Suprapubic skin (tissue), 4 donors: ENCODE results near the gene DNAH10. TPM values are rescaled to one million over a fixed set of nuclear protein-coding genes. Genes with fewer than 3 reads are reported as not detected.

Experiments
- DNase-seq, 2 donors: peaks; one replicate each; pipeline ENCODE4 v3.0.0-alpha.2; 2019; ENCODE audit warnings: low spot score in 2 of 2
- H3K27ac ChIP-seq: fragments of 200-600 bp; sonication (generic); one replicate; pipeline ENCODE4 v1.5.1; 2019
- H3K27me3 ChIP-seq: fragments of 200-600 bp; sonication (generic); one replicate; pipeline ENCODE4 v1.5.1; 2019
- H3K36me3 ChIP-seq: fragments of 200-600 bp; sonication (generic); one replicate; pipeline ENCODE4 v1.5.1; 2019
- H3K4me1 ChIP-seq: fragments of 200-600 bp; sonication (generic); one replicate; pipeline ENCODE4 v1.5.1; 2019
- H3K4me3 ChIP-seq: fragments of 200-600 bp; sonication (generic); one replicate; pipeline ENCODE4 v1.5.1; 2019; ENCODE audit warnings: mild to moderate bottlenecking
- H3K9me3 ChIP-seq: fragments of 200-600 bp; sonication (generic); one replicate; pipeline ENCODE4 v1.5.1; 2019
- CTCF ChIP-seq, 2 donors: fragments of 200-600 bp in 1 of 2; fragments of 450-650 bp in 1 of 2; sonication (generic) in 1 of 2; IDR thresholded peaks; one replicate each; pipeline ENCODE4 v1.5.1; 2016 to 2019; ENCODE audit warnings: antibody characterized with exemption in 2 of 2, mild to moderate bottlenecking in 1 of 2, moderate library complexity in 1 of 2
- EP300 ChIP-seq: sonication (generic); formaldehyde crosslinking; IDR thresholded peaks from one replicate; pipeline ENCODE4 v1.6.1; 2017; ENCODE audit warnings: antibody characterized with exemption
- POLR2A ChIP-seq, 2 donors: fragments of 450-650 bp; IDR thresholded peaks; one replicate each; pipeline ENCODE4 v1.6.1; 2017; ENCODE audit warnings: antibody characterized with exemption in 2 of 2, mild to moderate bottlenecking in 2 of 2, moderate library complexity in 2 of 2
- POLR2AphosphoS5 ChIP-seq, 3 donors: sonication (generic); formaldehyde crosslinking; IDR thresholded peaks; one replicate each; pipeline ENCODE4 v1.6.1; 2017; ENCODE audit warnings: antibody characterized with exemption in 3 of 3
- WGBS: methylation state at CpG from one replicate; pipeline ENCODE4 v1.1.5; 2018; 5-methylcytosine and 5-hydroxymethylcytosine counted together
- total RNA-seq, 4 donors: library from RNA; depleted of rRNA; stranded (reverse); fragments of >200 nt; gene quantifications; one replicate each; pipeline ENCODE4 v1.1.0, GENCODE V29; 2016

Gene DNAH10
- total RNA-seq, 4 donors from 2014 or later: 0.13 to 1.2 (median 0.19) TPM; not detected in 1

GRCh38 chr12:123764109-123764508, 2.0 kb downstream of the DNAH10 start:
- no peak for TF ChIP-seq EP300
- TF ChIP-seq POLR2A (IDR thresholded peaks at IDR 0.05): no peak
- no peak for TF ChIP-seq CTCF (IDR thresholded peaks at IDR 0.05)
- TF ChIP-seq POLR2AphosphoS5 (IDR thresholded peaks at IDR 0.05): no peak
- 86% methylated on average over 12 of the region's 12 CpGs for WGBS
- no peak for DNase-seq
- no peaks in the 10 kb centered on the region for H3K9me3 ChIP-seq
- H3K36me3 ChIP-seq: peaks cover 3% of the 10 kb centered on the region
- no peaks in the 10 kb centered on the region for H3K27me3 ChIP-seq
- no peak overlapping the region for H3K27ac ChIP-seq
- H3K4me1 ChIP-seq: peaks cover 14% of the 10 kb centered on the region
- H3K4me3 ChIP-seq: no peak overlapping the region

GRCh38 chr12:123765504-123766035, 3.5 kb downstream of the DNAH10 start:
- Histone ChIP-seq H3K9me3 (no peaks in the 10 kb centered on the region), H3K4me3 (no peak overlapping the region), H3K27me3 (no peaks in the 10 kb centered on the region), H3K4me1 (peaks cover 14% of the 10 kb centered on the region), H3K27ac (no peak overlapping the region), H3K36me3 (no peaks in the 10 kb centered on the region)
- 75% methylated on average over 2 of the region's 2 CpGs for WGBS
- DNase-seq: no peak
- TF ChIP-seq POLR2A (IDR thresholded peaks at IDR 0.05): no peak
- TF ChIP-seq CTCF (IDR thresholded peaks at IDR 0.05): no peak
- no peak for TF ChIP-seq POLR2AphosphoS5 (IDR thresholded peaks at IDR 0.05)
- TF ChIP-seq EP300: no peak

- Histone ChIP-seq H3K9me3 (no peaks in the 10 kb centered on the region), H3K36me3 (no peaks in the 10 kb centered on the region), H3K4me1 (peaks cover 3% of the 10 kb centered on the region), H3K27ac (no peak overlapping the region), H3K27me3 (no peaks in the 10 kb centered on the region), H3K4me3 (no peak overlapping the region)
- no peak for TF ChIP-seq POLR2A (IDR thresholded peaks at IDR 0.05)
- TF ChIP-seq CTCF (IDR thresholded peaks at IDR 0.05): no peak
- TF ChIP-seq EP300: no peak
- no peak for TF ChIP-seq POLR2AphosphoS5 (IDR thresholded peaks at IDR 0.05)
- 73% methylated on average over 9 of the region's 9 CpGs for WGBS
- no peak for DNase-seq
Observed at GRCh38 chr12:123767613-123768012, 5.5 kb downstream of the DNAH10 start.

- TF ChIP-seq POLR2AphosphoS5 (IDR thresholded peaks at IDR 0.05) (no peak), CTCF (IDR thresholded peaks at IDR 0.05) (no peak), EP300 (no peak), POLR2A (IDR thresholded peaks at IDR 0.05) (no peak)
- Histone ChIP-seq H3K4me3 (no peak overlapping the region), H3K27me3 (no peaks in the 10 kb centered on the region), H3K27ac (no peak overlapping the region), H3K4me1 (no peaks in the 10 kb centered on the region), H3K36me3 (no peaks in the 10 kb centered on the region), H3K9me3 (no peaks in the 10 kb centered on the region)
- no peak for DNase-seq
- WGBS: 81% methylated on average over 7 of the region's 7 CpGs
Observed at GRCh38 chr12:123771261-123771660, 9.2 kb downstream of the DNAH10 start.

GRCh38 chr12:123772074-123772473, 10.0 kb downstream of the DNAH10 start:
- Histone ChIP-seq H3K9me3 (no peaks in the 10 kb centered on the region), H3K27me3 (no peaks in the 10 kb centered on the region), H3K36me3 (no peaks in the 10 kb centered on the region), H3K27ac (no peak overlapping the region), H3K4me1 (no peaks in the 10 kb centered on the region), H3K4me3 (no peak overlapping the region)
- TF ChIP-seq POLR2A (IDR thresholded peaks at IDR 0.05) (no peak), CTCF (IDR thresholded peaks at IDR 0.05) (no peak), EP300 (no peak), POLR2AphosphoS5 (IDR thresholded peaks at IDR 0.05) (no peak)
- WGBS: 85% methylated on average over 5 of the region's 5 CpGs
- no peak for DNase-seq
